NCI-H1694 (cell line): ENCODE results near the gene FRS2.
"Not testable (repeated sequence)": the region's sequence is repeated elsewhere in the genome, so short reads cannot be mapped to it uniquely, and the experiment has no call there.

ENCODE experiments used
- DNase-seq: peaks from one replicate; lab custom pipeline; 2025; lab: John Stamatoyannopoulos, UW

The FRS2 gene

GRCh38 chr12:69470189-69471075 lies at the start of gene FRS2:
TSS of gene FRS2 (plus strand) at chr12:69470388. CDS start at chr12:69569031, 98,643 bp downstream.
- peak; percentile 68 for DNase-seq

- DNase-seq: no peak
Measured at GRCh38 chr12:69421548-69421947, 48.6 kb upstream of the FRS2 start.

GRCh38 chr12:69423037-69423905 lies 46.9 kb upstream of the FRS2 start:
- DNase-seq: no peak

GRCh38 chr12:69425417-69425816 lies 44.8 kb upstream of the FRS2 start:
- DNase-seq: no peak

DNA sequence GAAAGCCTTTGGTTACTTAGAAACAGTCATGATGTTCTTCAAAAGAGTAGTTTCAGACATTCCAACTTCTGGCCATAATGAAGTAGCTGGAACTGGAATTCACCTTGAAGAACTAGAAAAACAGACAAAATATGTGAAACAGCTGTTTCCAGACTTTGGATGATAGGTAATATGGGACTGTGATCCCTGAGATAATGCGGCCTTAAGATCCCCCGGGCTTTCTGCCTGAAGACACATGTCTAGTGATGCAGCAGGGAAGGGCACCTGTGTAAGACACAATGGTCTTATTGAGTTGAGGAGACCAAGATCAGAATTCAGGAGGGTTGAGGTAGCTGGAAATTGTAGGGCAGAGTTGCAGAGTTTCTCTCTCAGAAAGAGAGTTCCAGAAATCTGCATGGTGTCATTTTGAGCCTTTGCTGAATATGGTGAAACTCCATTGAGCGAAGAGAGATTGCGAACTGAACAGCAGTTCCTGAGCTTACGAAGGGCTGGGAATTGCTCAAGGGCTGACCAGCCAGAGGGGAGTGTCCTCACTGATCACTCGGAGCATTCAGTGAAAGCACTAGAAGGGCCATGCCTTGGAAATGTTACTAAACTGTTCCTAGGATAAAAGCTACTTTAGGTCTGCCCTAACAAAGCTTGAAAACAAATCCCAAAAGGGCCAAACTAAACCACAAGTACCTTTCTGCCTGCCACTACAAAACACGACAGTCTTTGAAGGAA lies 41.7 kb upstream of the FRS2 start:
- no peak for DNase-seq

- no peak for DNase-seq
Measured at GRCh38 chr12:69430942-69431590, 39.1 kb upstream of the FRS2 start.

- no peak for DNase-seq
Measured at GRCh38 chr12:69431591-69432222, 38.5 kb upstream of the FRS2 start.

DNA sequence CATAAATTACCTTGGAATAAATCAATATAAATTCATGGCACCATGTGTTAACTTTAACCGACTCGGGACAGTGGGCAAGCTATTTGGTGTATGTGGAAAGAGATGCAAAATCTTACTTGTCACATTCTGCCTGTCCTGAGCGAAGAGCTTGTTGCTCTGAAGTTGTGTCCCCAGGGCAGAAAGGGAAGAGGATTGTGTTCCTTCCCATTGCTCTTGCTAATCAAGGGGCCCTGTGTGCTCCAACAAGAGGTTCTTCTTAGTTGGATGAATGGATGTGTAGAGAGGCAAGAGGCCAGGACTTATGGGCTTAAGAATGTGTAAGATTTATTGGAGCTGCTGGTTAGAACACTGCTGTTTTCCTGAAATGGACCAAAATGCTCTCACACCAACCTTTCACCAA lies 36.5 kb upstream of the FRS2 start:
- DNase-seq: no peak

GRCh38 chr12:69435644-69436043 lies 34.5 kb upstream of the FRS2 start:
- no peak for DNase-seq

- DNase-seq: no peak
Measured at GRCh38 chr12:69437073-69437472, 33.1 kb upstream of the FRS2 start.

GRCh38 chr12:69438539-69438938 lies 31.6 kb upstream of the FRS2 start:
- DNase-seq: no peak

DNA sequence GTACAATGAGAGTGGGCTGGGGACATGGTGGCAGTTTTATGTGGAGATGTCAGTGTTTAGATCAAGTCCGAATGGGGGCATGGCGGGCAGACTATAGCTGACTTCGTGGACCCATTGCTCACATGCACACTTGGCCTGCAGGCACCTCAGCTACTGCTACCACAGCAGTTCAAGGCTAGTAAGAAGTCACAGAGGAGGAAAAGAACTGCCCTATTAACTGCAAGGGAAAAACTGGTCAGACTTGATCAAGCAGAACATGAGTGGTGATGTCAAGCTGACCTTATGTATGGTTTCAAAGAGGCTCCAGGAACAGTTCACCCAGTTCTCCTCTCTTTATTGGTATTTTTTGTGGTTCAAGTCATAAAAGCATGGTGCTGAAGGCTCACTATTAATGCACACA lies 30.2 kb upstream of the FRS2 start:
- no peak for DNase-seq

GRCh38 chr12:69440886-69441285 lies 29.3 kb upstream of the FRS2 start:
- no peak for DNase-seq

DNA sequence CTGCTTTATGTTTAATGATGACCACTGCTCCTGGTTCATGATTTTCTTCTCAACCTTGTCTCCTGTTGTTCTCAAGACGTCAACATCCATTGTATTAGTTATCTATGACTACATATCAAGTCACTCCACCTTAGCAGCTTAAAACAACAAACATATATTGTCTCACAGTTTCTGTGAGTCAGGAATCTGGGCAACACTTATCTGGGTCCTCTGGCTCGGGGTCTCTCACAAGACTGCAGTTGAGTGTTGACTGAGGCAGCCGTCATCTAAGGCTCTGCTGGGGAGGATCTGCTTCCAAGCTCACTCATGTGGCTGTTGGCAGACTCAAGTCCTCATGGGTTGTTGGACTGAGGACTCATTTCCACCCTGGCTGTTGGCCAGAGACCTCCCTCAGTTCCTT lies 27.3 kb upstream of the FRS2 start:
- no peak for DNase-seq

- no peak for DNase-seq
Measured at GRCh38 chr12:69443916-69444315, 26.3 kb upstream of the FRS2 start.

DNA sequence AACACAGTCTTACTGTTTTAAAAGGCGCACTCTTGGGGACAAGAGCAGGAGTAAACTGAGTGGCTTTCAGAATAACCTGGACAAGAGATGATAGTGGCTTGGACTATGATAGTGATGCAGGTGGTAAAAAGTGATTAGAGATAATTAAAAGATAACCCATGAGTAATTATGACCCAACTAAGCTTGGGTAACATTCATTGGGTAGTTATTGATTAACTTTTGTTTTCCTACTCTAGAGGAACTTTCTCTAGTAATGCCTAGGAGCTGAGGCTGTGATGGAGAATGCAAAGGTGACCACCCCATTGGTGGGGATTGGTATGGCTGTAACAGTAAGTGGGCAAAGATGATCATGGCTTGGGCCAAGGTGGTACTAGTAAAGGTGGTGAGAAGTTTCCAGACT lies 22.3 kb upstream of the FRS2 start:
- no peak for DNase-seq

DNA sequence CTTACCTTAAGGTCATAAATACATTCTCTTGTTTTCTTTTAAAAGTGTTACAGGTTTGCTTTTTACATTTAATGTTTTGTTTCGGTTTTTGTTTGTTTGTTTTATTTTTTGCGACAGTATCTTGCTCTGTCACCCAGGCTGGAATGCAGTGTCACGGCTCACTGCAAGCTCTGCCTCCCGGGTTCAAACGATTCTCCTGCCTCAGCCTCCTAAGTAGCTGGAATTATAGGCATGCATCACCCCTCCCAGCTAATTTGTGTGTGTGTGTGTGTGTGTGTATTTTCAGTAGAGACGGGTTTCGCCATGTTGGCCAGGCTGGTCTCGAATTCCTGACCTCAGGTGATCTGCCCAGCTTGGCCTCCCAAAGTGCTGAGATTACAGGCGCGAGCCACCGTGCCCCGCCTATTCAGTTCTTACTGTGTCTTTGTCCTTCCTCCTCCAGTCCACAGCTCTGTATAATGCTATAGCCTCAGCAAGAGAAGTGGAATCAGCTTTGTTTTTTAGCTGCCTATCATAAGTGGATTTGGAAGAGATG lies 17.5 kb upstream of the FRS2 start:
- DNase-seq: not testable (repeated sequence)

GRCh38 chr12:69456239-69456638 lies 13.9 kb upstream of the FRS2 start:
- DNase-seq: no peak

DNA sequence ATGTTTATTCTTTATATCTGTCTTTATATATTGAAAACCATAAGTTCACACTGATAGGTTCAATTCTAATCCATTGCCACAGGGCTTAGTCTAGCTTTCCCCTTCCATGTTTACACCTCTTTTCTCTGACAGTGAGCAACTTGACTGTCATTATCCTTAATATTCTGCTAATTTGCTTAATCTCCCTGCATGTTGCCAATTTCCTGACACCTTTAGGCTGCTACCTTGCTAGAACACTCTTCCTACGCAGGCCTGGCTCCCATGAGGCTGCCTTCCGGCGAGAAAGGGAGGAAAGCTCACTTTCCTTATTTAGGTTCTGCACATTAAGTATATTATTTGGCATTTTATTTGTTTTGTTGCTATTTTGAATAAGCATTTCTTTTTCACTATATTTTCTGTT lies 12.8 kb upstream of the FRS2 start:
- no peak for DNase-seq

DNA sequence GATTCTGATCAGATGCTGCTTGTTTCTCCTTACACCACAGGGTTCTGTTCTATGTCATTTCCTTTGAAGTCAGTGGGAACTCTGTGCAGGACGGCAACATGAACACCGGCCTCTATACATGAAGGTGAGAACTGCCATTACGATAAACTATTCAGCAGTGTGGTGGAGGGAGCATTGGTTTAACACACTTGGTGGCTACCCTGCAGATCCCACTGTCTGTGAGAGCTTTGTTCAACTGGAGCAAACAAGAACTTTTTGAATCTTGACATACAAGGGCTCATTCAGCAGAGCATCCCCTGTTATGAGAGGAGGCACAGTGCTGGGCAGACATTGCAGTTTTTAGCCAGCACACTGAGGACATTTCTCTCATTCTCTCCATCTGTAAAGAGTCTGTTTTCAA lies 10.7 kb upstream of the FRS2 start:
- no peak for DNase-seq

DNA sequence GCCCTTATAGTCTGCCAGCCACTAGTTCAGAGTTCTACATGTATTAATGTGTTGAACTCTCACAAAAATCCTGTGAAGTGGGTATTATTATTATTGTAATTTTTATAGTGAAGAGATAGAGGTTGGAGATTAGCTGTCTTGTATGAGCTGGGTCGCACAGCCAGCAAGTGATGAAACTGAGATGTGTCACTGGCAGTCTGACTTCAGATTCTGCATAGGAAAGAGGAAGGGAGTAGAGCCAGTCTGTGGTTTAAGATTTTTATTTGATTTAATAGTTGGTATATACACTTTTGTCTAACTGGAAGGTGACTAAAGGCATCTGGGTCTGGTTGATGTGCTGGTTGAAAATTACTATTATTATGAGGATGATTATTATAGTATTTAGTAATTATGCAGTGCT lies 5.8 kb upstream of the FRS2 start:
- no peak for DNase-seq
